GM19193 (cell line): ENCODE measurements around the gene LTBP4.

Experiments used
- POLR2A ChIP-seq: IDR thresholded peaks from 4 replicates; pipeline ENCODE4 v1.6.1; 2011; ENCODE audit not compliant: insufficient read depth, insufficient read length; ENCODE audit errors: extremely low read depth

Gene LTBP4

GRCh38 chr19:40601134-40601974, at the start of gene LTBP4:
Gene LTBP4, plus strand, starts transcription at chr19:40601369. Its CDS starts 19 bp downstream, at chr19:40601388.
- TF ChIP-seq POLR2A: no peak

- TF ChIP-seq POLR2A: no peak
Observed at GRCh38 chr19:40552848-40553247, 48.3 kb upstream of the LTBP4 start.

GRCh38 chr19:40553885-40554857, 47.0 kb upstream of the LTBP4 start:
- TF ChIP-seq POLR2A: no peak

GRCh38 chr19:40555978-40556689, 45.0 kb upstream of the LTBP4 start:
- TF ChIP-seq POLR2A: no peak

- TF ChIP-seq POLR2A: no peak
Observed at GRCh38 chr19:40556953-40557530, 44.1 kb upstream of the LTBP4 start.

GRCh38 chr19:40559394-40559793, 41.8 kb upstream of the LTBP4 start:
- no peak for TF ChIP-seq POLR2A

GRCh38 chr19:40560092-40560507, 41.1 kb upstream of the LTBP4 start:
- TF ChIP-seq POLR2A: no peak

GRCh38 chr19:40561947-40562346, 39.2 kb upstream of the LTBP4 start:
- TF ChIP-seq POLR2A: no peak

- no peak for TF ChIP-seq POLR2A
Observed at GRCh38 chr19:40565355-40565754, 35.8 kb upstream of the LTBP4 start.

GRCh38 chr19:40565910-40566495, 35.2 kb upstream of the LTBP4 start:
- no peak for TF ChIP-seq POLR2A

- no peak for TF ChIP-seq POLR2A
Observed at GRCh38 chr19:40567040-40567749, 34.0 kb upstream of the LTBP4 start.

- TF ChIP-seq POLR2A: no peak
Observed at GRCh38 chr19:40567750-40568494, 33.2 kb upstream of the LTBP4 start.
